Stimulated activated memory B cell treated with anti-CD40 and anti-IgM and Interleukin-4, amounts not matched to agents 10 μg/mL and 1 μg/mL and 100 μg/mL, for 72 hours (primary cell): ENCODE data around the gene OR2G6.
"Not testable (repeated sequence)": the region's sequence is repeated elsewhere in the genome, so short reads cannot be mapped to it uniquely, and the experiment has no call there.

Source experiments
- ATAC-seq: fragments of 150-1000 bp; cut with Tn5 transposase; 2 replicates; pipeline ENCODE4 v1.10.0; 2021
- H3K27ac Mint-ChIP-seq: one replicate; pipeline ENCODE4 v1.8.0; 2022; ENCODE audit warnings: mild to moderate bottlenecking, mixed read lengths
- H3K27me3 Mint-ChIP-seq: one replicate; pipeline ENCODE4 v1.8.0; 2022; ENCODE audit warnings: mixed read lengths
- H3K36me3 Mint-ChIP-seq: one replicate; pipeline ENCODE4 v1.8.0; 2022; ENCODE audit warnings: mixed read lengths
- H3K4me1 Mint-ChIP-seq: one replicate; pipeline ENCODE4 v1.8.0; 2022; ENCODE audit warnings: mixed read lengths
- H3K4me3 Mint-ChIP-seq: one replicate; pipeline ENCODE4 v1.8.0; 2022; ENCODE audit warnings: mild to moderate bottlenecking, moderate library complexity, mixed read lengths
- H3K9me3 Mint-ChIP-seq: one replicate; pipeline ENCODE4 v1.8.0; 2022; ENCODE audit warnings: mixed read lengths

Gene OR2G6

GRCh38 chr1:248507773-248508172 is at the start of gene OR2G6:
TSS of gene OR2G6 (plus strand) at chr1:248508073. CDS start at chr1:248521647, 13,574 bp downstream.
- not testable (repeated sequence) for H3K4me3 Mint-ChIP-seq, H3K27me3 Mint-ChIP-seq, H3K4me1 Mint-ChIP-seq, ATAC-seq, H3K27ac Mint-ChIP-seq, H3K9me3 Mint-ChIP-seq, H3K36me3 Mint-ChIP-seq

GRCh38 chr1:248459117-248459516 is 48.8 kb upstream of the OR2G6 start:
- H3K9me3 Mint-ChIP-seq, H3K27me3 Mint-ChIP-seq, ATAC-seq, H3K27ac Mint-ChIP-seq, H3K4me3 Mint-ChIP-seq: not testable (repeated sequence)
- peaks cover 11% of the 10 kb centered on the region for H3K36me3 Mint-ChIP-seq
- H3K4me1 Mint-ChIP-seq: peaks cover 17% of the 10 kb centered on the region

- no peak overlapping the region for H3K4me3 Mint-ChIP-seq
- no peaks in the 10 kb centered on the region for H3K27me3 Mint-ChIP-seq
- ATAC-seq: no peak
- no peaks in the 10 kb centered on the region for H3K9me3 Mint-ChIP-seq
- H3K4me1 Mint-ChIP-seq: no peaks in the 10 kb centered on the region
- H3K36me3 Mint-ChIP-seq: peaks cover 5% of the 10 kb centered on the region
- no peak overlapping the region for H3K27ac Mint-ChIP-seq
Measured at GRCh38 chr1:248471154-248471553, 36.7 kb upstream of the OR2G6 start.

- not testable (repeated sequence) for H3K36me3 Mint-ChIP-seq, H3K9me3 Mint-ChIP-seq, ATAC-seq, H3K27ac Mint-ChIP-seq, H3K27me3 Mint-ChIP-seq, H3K4me1 Mint-ChIP-seq, H3K4me3 Mint-ChIP-seq
Measured at GRCh38 chr1:248472111-248472510, 35.8 kb upstream of the OR2G6 start.

- H3K4me3 Mint-ChIP-seq, H3K4me1 Mint-ChIP-seq, H3K36me3 Mint-ChIP-seq, ATAC-seq, H3K27me3 Mint-ChIP-seq, H3K9me3 Mint-ChIP-seq, H3K27ac Mint-ChIP-seq: not testable (repeated sequence)
Measured at GRCh38 chr1:248473051-248473450, 34.8 kb upstream of the OR2G6 start, which contains the start of gene OR2T3. TSS of gene OR2T3 (plus strand) at chr1:248473351. CDS start at chr1:248473351, 0 bp downstream.

- H3K36me3 Mint-ChIP-seq, ATAC-seq, H3K27ac Mint-ChIP-seq, H3K27me3 Mint-ChIP-seq, H3K4me1 Mint-ChIP-seq, H3K9me3 Mint-ChIP-seq, H3K4me3 Mint-ChIP-seq: not testable (repeated sequence)
Measured at GRCh38 chr1:248475660-248476059, 32.2 kb upstream of the OR2G6 start.

- H3K27me3 Mint-ChIP-seq, H3K9me3 Mint-ChIP-seq, ATAC-seq, H3K36me3 Mint-ChIP-seq: not testable (repeated sequence)
- Mint-ChIP-seq H3K4me3 (peak overlapping the region; percentile 59), H3K27ac (peak overlapping the region; percentile 83), H3K4me1 (peaks cover 10% of the 10 kb centered on the region)
Measured at GRCh38 chr1:248481686-248482579, 25.9 kb upstream of the OR2G6 start.

DNA sequence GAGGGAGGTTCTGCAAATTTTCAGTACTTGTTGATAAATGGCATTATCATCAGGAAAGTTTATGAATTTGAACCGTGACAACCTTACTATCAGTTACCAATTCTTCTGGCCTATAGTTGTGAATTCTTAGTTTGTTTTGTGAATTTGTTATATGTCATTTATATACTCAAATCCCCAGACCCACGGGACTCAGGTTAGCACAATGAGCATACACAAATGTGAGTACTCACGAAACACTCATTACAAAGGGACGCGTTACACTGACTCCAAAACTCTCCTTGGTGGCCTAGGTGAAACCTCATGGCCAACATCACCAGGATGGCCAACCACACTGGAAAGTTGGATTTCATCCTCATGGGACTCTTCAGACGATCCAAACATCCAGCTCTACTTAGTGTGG is 19.6 kb upstream of the OR2G6 start, which contains the start of gene OR2T5:
OR2T5 (plus strand) TSS at position 301 of the 400 bp plus-strand sequence; CDS start at position 301, 0 bp downstream.
- not testable (repeated sequence) for H3K27ac Mint-ChIP-seq, ATAC-seq, H3K36me3 Mint-ChIP-seq, H3K4me1 Mint-ChIP-seq, H3K27me3 Mint-ChIP-seq, H3K4me3 Mint-ChIP-seq, H3K9me3 Mint-ChIP-seq

- H3K4me3 Mint-ChIP-seq, ATAC-seq, H3K4me1 Mint-ChIP-seq, H3K36me3 Mint-ChIP-seq, H3K9me3 Mint-ChIP-seq, H3K27ac Mint-ChIP-seq, H3K27me3 Mint-ChIP-seq: not testable (repeated sequence)
Measured at GRCh38 chr1:248496661-248497060, 11.2 kb upstream of the OR2G6 start.

DNA sequence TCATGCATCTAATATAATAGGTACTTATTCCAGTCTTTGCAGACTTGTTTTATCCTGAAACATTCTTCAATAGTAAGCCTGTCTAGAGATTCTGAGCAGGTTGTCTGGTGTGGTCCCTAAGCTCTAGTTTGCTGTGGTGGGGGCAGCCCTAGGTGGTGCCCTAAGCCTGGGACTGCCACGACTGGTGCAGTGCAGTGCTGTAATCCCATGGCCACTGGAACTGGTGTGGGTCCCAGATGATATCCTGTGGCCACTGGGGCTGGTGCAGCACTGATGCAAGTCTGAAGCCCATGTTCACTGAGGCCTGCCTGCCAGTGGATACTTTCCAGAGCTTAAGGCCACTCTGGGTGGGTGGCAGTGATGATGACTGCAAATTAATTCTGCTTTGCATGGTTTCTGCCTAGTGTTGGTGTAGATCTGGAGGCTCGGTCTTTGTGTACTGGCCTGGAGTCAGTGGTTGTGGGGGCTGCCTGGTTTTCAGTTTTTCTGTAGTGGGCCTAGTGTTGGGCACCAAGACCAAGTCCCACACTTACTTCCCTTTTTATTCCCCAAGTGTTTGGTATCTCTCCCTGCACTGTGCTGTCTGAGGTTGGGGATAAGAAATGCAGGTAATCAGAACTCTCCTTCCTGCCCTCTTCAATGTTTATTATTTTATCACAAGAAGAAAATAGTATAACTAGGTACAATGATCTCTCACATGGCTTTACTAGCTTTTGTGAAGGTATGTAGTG is 7.4 kb upstream of the OR2G6 start:
- H3K27me3 Mint-ChIP-seq, H3K27ac Mint-ChIP-seq, ATAC-seq, H3K36me3 Mint-ChIP-seq, H3K4me3 Mint-ChIP-seq, H3K4me1 Mint-ChIP-seq, H3K9me3 Mint-ChIP-seq: not testable (repeated sequence)

GRCh38 chr1:248510217-248510616 is 2.3 kb downstream of the OR2G6 start:
- H3K4me1 Mint-ChIP-seq, H3K36me3 Mint-ChIP-seq, H3K27ac Mint-ChIP-seq, H3K27me3 Mint-ChIP-seq, H3K9me3 Mint-ChIP-seq, H3K4me3 Mint-ChIP-seq, ATAC-seq: not testable (repeated sequence)

DNA sequence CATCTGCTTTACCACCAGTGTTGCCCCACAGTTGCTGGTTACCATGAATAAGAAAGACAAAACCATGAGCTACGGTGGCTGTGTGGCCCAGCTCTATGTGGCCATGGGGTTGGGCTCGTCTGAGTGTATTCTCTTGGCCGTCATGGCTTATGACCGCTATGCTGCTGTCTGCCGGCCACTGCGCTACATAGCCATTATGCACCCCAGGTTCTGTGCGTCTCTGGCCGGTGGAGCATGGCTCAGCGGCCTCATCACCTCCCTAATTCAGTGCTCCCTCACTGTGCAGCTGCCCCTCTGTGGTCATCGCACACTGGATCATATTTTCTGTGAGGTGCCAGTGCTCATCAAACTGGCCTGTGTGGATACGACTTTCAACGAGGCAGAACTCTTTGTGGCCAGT is 14.0 kb downstream of the OR2G6 start:
- Mint-ChIP-seq H3K27ac (no peak overlapping the region), H3K36me3 (peaks cover 18% of the 10 kb centered on the region), H3K4me3 (no peak overlapping the region), H3K27me3 (no peaks in the 10 kb centered on the region), H3K9me3 (no peaks in the 10 kb centered on the region), H3K4me1 (no peaks in the 10 kb centered on the region)
- no peak for ATAC-seq

DNA sequence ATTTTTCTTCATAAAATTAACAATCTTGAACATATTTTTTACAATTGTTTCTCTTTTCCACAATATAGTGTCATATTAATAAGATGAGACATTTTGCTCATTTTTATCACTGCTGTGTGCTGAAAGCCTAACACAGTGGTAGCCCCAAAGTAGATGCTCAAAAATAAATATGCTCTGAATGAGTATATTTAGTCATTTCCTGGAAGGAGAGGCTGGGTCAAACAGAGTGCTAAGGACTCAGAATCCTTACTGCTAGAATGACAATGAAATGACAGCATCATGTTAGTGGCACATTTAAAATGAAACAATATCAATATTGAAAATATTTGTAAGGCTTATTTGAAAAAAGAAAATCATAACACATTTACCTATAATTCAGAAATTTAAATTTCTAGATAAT is 29.6 kb downstream of the OR2G6 start:
- H3K4me3 Mint-ChIP-seq, H3K4me1 Mint-ChIP-seq, ATAC-seq, H3K9me3 Mint-ChIP-seq, H3K27me3 Mint-ChIP-seq, H3K36me3 Mint-ChIP-seq, H3K27ac Mint-ChIP-seq: not testable (repeated sequence)

- not testable (repeated sequence) for H3K4me1 Mint-ChIP-seq, H3K9me3 Mint-ChIP-seq, H3K27me3 Mint-ChIP-seq, H3K27ac Mint-ChIP-seq, H3K36me3 Mint-ChIP-seq, H3K4me3 Mint-ChIP-seq
- ATAC-seq: peak; percentile 27
Measured at GRCh38 chr1:248547383-248547782, 39.5 kb downstream of the OR2G6 start.

DNA sequence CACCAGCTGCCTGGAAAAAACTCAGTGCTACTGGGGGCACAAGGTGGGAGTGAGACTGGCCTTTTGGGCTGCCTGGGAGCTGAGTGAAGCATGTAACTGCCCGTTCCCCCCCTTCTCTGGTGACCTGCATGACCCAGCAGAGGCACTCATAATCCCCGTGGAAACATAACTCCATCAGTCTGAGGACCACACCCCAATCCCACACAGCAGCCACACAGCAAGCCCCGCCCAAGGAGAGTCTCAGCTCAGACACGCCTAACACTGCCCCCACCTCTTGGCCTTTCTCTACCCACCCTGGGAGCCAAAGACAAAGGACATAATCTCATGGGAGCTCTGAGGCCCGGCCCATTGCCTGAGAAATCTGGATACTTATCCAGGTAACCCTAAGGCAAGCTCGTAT is 43.2 kb downstream of the OR2G6 start:
- H3K4me1 Mint-ChIP-seq, H3K4me3 Mint-ChIP-seq, H3K27ac Mint-ChIP-seq, ATAC-seq, H3K27me3 Mint-ChIP-seq, H3K36me3 Mint-ChIP-seq, H3K9me3 Mint-ChIP-seq: not testable (repeated sequence)

GRCh38 chr1:248562672-248563071 is 54.8 kb downstream of the OR2G6 start, which contains the start of gene OR2T29:
TSS of gene OR2T29 (minus strand) at chr1:248562772. CDS start at chr1:248559491, 3,281 bp downstream.
- not testable (repeated sequence) for H3K4me3 Mint-ChIP-seq, H3K4me1 Mint-ChIP-seq, ATAC-seq, H3K27ac Mint-ChIP-seq, H3K36me3 Mint-ChIP-seq, H3K27me3 Mint-ChIP-seq, H3K9me3 Mint-ChIP-seq
